ENCODE results near the gene DGKD.

- TF ChIP-seq, protein P1, sequence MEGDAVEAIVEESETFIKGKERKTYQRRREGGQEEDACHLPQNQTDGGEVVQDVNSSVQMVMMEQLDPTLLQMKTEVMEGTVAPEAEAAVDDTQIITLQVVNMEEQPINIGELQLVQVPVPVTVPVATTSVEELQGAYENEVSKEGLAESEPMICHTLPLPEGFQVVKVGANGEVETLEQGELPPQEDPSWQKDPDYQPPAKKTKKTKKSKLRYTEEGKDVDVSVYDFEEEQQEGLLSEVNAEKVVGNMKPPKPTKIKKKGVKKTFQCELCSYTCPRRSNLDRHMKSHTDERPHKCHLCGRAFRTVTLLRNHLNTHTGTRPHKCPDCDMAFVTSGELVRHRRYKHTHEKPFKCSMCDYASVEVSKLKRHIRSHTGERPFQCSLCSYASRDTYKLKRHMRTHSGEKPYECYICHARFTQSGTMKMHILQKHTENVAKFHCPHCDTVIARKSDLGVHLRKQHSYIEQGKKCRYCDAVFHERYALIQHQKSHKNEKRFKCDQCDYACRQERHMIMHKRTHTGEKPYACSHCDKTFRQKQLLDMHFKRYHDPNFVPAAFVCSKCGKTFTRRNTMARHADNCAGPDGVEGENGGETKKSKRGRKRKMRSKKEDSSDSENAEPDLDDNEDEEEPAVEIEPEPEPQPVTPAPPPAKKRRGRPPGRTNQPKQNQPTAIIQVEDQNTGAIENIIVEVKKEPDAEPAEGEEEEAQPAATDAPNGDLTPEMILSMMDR (IDR thresholded peaks at IDR 0.05) = no peak
- no peak for TF ChIP-seq POLR2A (IDR thresholded peaks at IDR 0.05)
Measured at GRCh38 chr2:233440314-233440713, 86.0 kb downstream of the DGKD start.

Measured in gastroesophageal sphincter (tissue), 3 donors.